GM19395 (cell line): Measurements from ENCODE around the gene BRD4.

ENCODE experiments used
- ATAC-seq: cut with Tn5 transposase; IDR thresholded peaks from one replicate; pipeline ENCODE4 v1.9.1; 2021; ENCODE audit warnings: mild to moderate bottlenecking, moderate library complexity; ENCODE audit not compliant: unreplicated experiment

Gene BRD4

GRCh38 chr19:15250640-15250993 is 81.7 kb downstream of the BRD4 start:
- ATAC-seq = no peak

DNA sequence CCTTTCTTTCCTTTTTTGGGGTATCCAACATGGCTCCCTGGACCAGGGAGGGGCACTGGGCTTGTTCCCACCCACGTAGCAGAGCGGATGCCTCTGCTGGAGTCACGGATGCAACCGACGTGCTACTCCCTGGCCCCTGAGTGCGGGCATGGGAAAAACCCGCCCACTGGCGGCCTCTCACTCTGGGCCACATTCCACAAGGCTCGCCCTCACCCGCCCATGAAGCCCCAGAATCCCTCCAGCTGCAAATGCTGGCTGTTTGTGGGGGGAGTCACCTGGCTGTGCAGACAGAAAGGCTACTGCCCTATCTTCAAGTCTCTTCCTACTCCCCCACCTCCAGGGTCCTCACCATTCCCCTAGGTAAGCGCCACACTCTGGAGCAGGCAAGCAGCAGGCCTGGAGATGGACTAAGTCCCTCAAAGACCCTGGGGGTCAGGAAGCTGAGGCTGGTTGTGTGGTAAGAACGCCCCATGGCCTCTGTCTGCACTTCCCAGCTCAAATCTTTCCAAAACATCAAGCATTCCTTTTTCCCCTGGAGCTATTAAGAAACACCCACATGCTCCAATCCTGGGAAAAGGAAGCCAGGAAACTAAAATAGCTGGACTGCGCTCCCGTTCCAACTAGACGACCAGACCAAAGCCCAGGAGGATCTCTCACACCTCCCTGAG is 82.2 kb downstream of the BRD4 start:
- no peak for ATAC-seq

DNA sequence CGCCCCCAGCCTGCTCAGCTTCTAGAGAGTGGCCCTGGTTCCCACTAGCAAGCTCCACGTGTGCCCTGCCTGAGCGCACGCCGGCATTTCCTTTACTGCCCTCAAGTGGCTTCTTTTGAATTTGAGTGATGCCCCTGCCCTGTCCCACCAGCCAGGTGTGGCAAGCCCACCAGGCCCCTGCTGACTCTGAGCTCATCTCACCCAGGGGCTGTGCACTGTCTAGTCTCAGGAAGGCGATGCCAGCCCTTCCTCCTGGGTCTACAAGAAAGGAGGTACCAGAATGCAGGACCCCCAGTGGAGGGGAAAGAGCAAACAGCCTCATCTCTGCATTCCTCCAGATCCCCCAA is 82.8 kb downstream of the BRD4 start:
- ATAC-seq = no peak

GRCh38 chr19:15248648-15249527 is 83.5 kb downstream of the BRD4 start:
- no peak for ATAC-seq

GRCh38 chr19:15248106-15248505 is 84.2 kb downstream of the BRD4 start:
- ATAC-seq = no peak

DNA sequence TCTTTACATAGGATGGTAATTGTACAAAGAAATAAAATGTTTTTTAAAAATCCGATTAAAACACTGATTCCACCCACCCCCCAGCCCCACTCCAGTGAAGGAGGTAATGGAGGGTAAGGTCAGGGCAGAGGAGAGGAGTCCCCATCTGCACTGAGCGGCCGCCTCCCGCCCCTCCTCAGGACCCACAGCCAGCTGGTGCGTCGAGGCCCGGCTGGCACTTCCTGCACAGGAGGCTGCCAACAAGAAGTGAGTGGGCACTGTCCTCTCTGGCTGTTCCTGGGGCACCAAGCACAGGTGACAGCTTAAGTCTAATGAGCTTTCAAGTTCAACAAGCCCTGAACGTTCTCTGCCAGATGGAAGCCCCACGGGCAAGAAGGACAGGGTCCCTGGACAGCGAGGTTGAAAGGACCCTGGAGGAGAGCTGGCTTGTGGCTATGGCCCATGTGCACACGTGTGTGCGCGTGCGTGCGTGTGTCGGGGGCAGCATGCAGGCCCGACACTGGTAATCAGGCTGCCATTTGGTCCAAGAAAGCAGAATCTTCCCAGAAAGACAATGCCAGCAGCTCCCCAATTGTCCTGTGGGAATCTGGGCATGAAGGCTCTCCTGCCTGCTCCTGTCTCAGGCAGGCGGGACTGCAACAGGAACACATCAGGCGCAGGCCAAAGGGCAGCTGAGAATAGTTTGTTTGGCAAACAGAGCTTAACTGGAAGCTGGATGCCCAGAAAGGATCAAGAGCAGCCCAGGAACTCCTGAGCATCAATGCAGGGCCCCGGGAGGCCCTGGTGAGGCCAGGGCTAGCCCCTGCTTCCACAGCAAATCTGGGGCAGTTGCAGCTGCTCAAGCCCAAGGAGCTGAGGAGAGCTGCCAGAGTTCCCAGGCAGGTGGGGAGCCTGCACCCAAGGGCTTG is 85.0 kb downstream of the BRD4 start:
- ATAC-seq = no peak

DNA sequence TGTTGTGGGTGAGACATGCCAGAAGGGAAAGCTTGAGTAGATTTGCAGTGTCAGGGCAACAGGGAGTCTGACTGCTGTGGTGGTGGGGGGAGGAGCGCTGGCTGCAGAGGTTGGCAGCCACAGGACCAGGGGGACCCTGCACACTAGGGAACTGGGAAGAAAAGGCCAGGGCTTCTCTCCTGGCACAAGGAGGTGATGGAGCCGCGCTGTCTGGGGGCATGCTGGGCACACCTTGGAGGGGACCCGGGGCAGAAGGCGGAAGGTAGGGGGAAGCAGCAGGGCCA is 86.2 kb downstream of the BRD4 start:
- ATAC-seq = no peak

DNA sequence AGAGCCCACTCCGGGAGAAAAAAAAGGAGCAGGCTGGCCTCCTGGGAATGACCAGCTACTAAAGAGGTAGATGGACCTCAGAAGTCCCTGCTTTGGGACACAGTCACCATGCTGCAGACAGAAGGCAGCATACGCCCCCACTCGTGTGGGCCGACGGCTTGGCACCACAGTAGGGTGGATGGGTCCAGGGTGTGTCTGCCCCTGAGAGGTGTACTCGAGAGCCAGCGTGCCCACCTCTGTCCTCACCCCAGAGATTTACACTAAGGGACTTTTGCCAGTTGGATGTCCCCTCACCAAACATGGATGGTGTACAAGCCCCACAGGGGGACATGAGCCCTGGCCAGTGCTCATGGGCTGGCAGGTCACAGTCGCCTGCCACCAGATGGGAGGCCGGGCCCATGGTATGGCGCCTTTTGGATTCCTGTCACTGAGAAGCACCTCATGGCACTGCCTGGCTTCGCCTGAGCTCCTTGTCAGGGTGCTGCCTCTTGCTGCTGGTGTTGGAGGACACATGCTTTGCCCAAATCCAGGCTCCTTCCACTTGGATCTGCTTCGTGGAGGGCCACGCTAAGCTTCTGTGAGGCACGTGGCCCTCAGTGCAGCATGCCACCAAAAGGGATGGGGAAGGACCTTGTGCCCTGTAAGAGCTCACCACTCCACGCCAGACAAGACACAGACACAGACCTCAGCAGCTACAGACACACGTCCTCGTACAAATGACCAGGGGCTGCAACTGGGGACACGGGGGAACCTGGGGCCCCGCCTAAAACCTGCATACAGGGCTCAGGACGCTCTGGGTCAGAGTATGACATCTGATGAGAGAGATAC is 86.8 kb downstream of the BRD4 start:
- ATAC-seq = no peak

DNA sequence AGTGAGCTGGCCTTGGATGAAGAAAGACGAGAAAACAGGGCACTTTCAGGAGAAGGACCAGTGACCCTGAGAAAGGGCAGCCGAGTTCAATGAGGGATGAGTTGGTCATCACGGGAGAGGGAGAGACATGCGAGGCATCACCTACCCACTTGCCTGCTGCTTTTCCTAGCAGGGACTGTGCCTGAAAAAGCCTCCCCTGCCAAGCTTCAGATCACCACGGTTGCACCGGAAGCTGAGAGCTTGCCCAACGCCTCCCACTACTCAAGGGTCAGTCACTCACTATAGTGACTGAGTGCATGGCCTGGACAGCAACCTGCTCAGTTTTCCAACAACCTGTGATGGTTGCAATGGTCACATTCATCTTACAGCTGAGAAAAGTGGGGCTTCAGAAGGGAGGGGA is 87.5 kb downstream of the BRD4 start:
- ATAC-seq = no peak

DNA sequence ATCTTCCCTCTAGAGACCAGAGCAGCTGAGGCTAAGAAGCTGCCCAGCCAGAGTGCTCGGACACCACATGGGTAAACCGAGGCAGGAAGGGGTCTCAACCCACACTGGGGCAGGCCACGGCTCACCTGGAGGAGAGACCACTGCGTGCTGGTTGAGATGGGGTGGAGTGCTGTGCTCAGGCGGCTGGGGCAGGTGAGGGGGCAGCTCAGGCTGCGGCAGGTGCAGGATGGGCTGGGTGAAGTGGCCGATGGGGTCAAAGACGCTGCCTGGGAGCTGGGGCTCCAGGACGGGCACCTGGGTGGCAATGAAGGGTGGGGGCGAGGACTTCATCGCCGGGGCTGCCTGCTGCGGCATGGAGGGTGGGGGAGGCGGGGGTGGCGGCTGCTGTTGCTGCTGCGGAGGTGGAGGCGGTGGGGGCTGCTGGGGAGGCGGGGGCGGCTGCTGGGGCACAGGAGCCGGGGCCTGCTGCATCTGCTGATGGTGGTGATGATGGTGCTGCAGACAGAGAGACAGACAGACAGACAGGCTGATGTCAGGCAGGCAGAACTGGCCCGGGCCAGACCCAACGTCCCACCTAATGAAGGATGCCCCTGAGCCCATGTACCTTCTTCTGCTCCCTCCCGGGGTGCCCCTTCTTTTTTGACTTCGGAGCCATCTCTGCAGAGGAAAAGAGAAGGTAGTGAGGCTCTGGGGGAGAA is 88.1 kb downstream of the BRD4 start:
- ATAC-seq = no peak

DNA sequence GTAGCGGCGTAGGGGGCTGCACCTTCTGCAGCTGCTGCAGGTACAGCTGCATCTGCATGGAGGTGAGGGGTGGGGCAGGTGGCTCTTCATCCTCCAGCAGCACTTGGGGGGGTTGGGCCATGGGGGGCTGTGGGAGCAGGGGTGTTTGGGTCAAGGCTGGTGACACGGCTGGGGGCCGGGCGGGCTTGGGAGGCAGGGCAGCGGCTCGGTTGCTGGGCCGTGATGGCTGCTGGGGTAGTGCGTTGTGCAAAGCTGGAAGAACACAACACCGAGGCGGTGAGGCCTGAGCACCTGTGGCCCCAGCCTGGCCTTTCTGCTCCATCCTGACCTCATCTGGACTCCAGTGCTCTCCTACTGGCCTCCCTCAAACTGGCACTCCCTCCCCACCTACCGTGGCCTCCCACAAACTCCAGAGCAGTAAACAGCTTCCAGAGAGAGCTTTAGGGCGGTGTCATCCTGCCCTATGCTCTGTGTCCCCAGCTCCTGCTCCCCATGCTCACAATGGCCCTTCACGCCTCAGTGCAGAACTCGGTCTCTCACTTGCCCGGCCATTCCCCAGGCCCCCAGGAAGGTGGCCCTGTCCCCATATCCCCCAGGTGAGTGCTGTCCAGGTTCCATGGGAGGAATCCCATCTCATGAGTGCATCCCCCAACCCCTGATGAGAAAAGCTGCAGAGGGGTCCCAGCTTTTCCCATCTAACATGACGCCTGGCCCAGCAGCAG is 88.9 kb downstream of the BRD4 start:
- no peak for ATAC-seq

GRCh38 chr19:15241259-15241910 is 91.0 kb downstream of the BRD4 start:
- no peak for ATAC-seq

- no peak for ATAC-seq
Observed at GRCh38 chr19:15240515-15240914, 91.8 kb downstream of the BRD4 start.

- no peak for ATAC-seq
Observed at GRCh38 chr19:15239337-15239949, 92.9 kb downstream of the BRD4 start.

- no peak for ATAC-seq
Observed at GRCh38 chr19:15238639-15239155, 93.6 kb downstream of the BRD4 start.

DNA sequence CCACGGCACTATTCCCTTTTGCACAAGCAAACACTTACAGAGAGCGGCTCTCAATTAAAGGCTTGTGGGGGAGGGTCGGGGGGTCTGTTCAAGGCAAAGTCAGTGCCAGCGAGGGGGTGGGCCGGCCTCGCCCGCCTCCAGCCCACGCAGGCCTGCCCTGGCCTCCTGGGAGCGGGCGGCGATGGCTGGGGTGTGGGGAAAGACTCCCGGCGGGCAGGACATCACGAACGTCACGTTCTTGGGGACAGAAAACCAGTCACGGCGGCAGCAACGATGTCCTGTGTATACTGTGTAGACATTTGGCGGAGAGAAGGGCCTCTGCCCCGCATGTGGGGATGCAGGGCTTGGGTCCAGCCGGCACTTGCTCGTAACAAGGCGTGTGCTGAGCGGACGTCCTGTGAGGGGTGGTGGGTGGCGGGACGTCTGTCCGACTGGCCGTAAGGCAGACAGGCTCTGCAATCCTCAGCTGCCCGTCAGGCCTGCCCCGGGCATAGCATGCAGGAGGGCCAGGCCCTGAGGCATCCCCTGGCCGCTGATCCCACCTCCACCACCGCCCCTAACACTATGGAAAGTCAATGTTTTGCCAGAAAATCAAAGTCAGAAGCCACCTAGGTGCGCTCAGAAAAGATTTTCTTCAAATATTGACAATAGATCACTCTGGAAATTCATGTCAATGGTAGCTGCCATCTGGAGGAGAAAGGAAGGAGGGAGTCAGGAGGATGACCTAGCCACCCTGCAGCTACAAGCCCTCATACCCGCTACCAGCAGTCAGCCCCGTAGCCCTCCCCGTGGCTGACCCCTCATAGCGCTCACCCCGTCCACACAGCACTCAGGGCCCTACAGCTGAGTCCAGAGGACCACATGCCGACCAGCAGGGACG is 94.3 kb downstream of the BRD4 start:
- no peak for ATAC-seq

GRCh38 chr19:15236886-15237285 is 95.5 kb downstream of the BRD4 start:
- ATAC-seq = no peak

DNA sequence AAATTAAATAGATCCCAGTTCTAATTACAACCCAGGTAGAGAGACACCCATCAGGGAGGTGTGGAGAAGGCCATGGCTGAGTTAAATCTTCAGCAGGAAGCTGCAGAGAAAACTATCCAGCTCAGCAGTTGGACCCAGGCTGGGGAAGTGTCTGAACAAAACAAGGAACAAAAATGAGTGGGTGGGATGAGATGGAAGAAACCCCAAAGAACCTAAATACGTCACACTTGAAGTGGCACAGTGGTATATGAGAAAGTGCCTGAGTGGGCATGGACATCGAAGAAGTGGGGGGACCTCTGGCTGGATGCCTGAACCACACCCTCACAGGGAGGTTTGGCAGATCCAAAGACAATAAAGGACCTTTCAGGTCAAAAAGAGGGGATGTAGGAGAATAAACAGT is 96.6 kb downstream of the BRD4 start:
- no peak for ATAC-seq
